HFF-Myc (cell line): ENCODE data around the gene PPP1R15B.
A peak's percentile ranks its signal among the peaks of the same experiment; 100 is the strongest.

Experiments used
- DNase-seq: peaks from one replicate; pipeline ENCODE4 v3.0.0-alpha.2; 2011; ENCODE audit warnings: low read depth; ENCODE audit errors: extremely low read depth
- H3K4me3 ChIP-seq: replicated peaks from 2 replicates; pipeline ENCODE4 v1.5.1; 2011; ENCODE audit warnings: low read depth, mild to moderate bottlenecking, control low read depth, low read length
- CTCF ChIP-seq: IDR thresholded peaks from 2 replicates; pipeline ENCODE4 v1.5.1; 2012; ENCODE audit warnings: mild to moderate bottlenecking, low read depth, low read length, control low read depth; ENCODE audit errors: missing control alignments

PPP1R15B gene

GRCh38 chr1:204420039-204421004, 8.7 kb upstream of the PPP1R15B start:
- no peak for DNase-seq
- no peak overlapping the region for H3K4me3 ChIP-seq
- no peak for TF ChIP-seq CTCF

GRCh38 chr1:204419064-204419403, 7.4 kb upstream of the PPP1R15B start:
- no peak overlapping the region for H3K4me3 ChIP-seq
- no peak for TF ChIP-seq CTCF
- no peak for DNase-seq

- no peak for TF ChIP-seq CTCF
- H3K4me3 ChIP-seq = no peak overlapping the region
- DNase-seq = no peak
Measured at GRCh38 chr1:204418174-204419063, 6.8 kb upstream of the PPP1R15B start.

- TF ChIP-seq CTCF = no peak
- no peak for DNase-seq
- H3K4me3 ChIP-seq = peak overlapping the region; percentile 31
Measured at GRCh38 chr1:204417074-204417997, 5.7 kb upstream of the PPP1R15B start.

GRCh38 chr1:204416589-204417073, 5.0 kb upstream of the PPP1R15B start:
- DNase-seq = no peak
- TF ChIP-seq CTCF = no peak
- no peak overlapping the region for H3K4me3 ChIP-seq

GRCh38 chr1:204415351-204415750, 3.7 kb upstream of the PPP1R15B start:
- no peak for DNase-seq
- no peak overlapping the region for H3K4me3 ChIP-seq
- no peak for TF ChIP-seq CTCF
